ENCODE data around the gene RAB11FIP3.

RAB11FIP3 gene

DNA sequence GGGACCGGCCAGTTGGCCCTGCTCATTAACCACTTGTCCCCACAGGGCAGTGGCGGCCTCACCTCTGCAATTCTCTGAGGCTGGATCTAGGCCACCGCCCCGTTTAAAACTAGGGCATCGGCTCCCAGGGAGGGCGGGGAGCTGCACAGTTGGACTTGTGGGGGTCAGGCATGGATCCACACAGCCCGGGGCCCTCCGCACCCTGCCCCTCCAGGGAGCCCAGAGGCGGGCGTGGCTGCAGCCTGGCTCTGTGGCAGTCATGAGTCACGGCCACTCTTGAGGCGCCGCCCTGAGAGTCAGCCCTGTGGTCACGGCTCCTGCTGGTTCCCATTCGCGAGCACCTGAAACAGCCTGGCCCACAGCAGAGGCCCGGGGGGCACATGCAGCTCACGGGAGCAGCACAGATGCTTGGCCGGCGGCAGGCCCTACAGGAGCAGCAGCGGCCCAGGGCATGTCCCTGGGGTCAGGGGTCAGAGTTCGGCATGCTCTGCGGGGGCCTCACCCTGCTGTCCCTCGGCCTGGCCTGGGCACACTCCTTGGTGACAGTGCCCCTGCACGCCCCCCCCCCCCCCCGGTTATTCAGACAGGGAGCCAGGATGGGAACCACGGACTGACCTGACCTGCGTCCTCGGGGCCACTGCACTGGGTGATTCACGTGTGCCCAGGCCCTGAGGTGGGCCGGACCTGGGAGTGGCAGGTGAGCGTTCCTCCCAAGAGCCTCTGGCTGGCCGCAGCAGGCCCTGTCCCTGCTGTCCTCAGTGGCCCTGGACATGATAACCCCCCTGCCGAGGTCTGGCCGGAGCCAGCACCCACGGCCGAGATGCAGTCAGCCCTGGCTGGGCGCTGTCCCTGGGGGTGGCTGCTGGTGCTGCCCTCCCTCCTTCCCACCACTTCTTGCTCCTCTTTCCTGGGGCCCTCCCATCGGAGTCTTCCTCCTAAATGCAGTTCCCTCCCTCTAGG is 110.3 kb downstream of the RAB11FIP3 start:
- DNase-seq, result no peak

DNA sequence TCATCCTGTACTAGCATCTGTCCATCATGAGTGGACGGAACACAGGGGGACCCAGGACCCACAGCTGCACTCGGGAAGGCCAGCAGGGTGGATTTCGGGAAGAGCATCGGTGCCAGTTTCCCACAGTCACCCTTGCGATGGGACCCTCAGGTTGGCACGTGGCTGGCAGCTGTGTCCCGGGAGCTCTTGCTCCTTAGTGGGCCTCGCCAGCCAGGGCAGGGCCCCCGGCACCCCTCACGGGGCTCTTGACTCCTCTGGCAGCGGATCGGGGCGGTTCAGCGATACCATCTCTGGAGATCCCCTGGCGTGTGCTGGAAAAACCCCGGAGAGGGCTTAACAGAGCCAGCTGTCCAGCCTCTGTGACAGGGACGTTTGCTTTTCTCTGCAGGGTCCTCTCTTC is 111.3 kb downstream of the RAB11FIP3 start:
- DNase-seq, result no peak

- no peak for DNase-seq
These were observed 112.2 kb downstream of the RAB11FIP3 start for GRCh38 chr16:537415-538335.

DNA sequence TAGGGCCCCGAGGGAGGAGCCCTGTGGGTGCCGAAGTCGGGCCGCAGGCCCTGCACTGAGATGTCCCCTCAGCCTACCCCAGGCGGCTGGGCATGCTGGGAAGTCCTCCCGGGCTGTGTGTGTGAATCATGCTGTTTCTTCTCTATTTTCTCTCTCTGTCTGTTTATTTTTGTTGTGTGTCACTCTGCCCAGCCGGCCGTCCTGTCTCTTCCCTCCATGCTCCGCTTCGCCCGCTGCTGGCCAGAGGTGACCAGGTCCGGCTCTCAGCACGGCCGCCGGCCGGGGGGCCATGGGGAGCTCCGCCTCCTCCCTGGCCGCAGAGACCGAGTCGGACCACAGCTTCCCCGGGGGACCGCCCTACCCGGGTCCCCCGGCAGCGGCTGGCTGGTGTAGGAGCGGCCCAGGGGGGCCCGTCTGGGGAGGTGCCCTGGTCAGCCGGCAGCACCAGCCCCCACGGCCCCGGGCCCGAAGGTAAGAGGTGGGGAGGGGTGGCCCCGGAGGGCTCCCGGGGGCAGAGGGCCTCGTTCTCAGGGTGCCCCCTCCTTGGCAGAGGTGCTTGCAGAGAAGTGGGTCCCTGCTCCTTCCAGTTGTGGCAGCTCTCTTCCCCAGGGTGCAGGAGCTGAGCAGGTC is 114.6 kb downstream of the RAB11FIP3 start:
- no peak for DNase-seq

DNA sequence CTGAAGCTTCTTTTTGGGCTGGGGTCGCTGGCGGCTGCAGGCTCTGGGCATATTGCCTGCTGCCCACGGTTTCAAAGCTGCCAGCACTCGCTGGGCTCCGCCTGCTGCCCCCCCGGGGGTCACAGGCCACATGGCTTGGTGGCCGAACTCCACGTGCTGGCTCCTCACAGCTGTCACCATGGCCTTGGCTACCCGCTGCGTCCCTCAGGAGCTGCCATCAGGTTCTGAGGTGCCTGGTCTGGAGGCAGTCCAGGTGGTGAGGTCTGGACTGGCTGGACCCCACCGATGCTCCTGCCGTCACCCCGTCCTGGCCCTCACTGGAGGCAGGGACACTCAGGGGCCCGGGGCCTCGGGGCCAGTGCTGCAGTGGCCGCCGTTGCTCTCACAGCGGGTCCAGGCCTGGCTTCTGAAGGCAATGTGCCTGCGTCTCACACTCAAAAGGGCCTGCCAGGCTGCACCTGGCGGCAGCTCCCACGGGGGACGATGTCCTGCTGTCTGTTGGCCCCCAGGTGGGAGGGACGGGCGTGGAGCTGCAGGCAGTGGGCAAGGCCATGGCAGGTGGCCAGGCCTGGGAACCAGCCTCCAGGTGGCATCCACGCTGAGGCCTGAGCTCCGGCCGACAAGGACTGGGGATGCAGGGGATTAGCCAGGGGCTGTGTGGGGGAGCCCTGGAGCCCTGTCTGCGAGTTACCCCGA is 115.3 kb downstream of the RAB11FIP3 start:
- no peak for DNase-seq

DNA sequence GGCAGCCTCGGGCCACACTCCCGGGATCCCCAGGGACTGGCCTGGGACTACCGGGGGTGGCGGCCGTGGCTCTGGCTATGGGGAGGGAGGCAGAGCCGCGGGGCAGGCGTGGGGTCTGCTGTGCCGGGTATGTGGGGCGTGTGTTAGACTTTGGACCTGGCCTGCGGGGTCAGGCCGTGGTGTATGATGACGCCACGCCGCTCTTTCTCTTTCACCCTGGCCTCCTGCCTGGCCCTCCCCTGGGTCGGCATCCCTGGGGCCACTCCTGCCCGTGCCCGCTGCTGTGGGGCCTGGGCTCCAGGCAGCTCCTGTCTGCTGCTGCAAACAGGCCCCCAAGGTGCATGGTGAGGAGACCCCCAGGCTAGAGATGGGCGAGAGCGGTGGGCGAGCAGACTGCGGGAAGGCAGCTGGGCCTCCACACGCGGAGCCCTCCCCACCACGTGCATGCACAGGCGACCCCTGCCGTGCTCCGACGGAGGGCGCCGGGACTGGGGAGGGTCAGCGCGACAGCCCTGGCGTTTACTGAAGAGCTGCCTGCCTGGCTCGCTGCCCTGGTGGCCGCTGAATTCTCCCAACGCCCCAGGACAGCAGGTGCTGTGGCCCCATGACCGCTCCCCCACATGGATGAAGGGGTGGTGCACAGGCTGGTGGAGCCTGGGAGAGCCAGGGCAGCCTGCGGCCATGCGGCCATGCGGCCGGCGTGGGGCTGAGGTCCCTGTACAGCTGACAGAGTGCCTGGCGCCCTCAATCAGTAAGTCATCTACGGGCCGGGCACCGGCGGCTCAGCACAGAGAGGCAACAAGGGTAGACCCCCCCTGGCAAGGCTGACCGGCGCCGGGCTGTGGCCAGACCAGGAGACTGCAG is 118.1 kb downstream of the RAB11FIP3 start:
- DNase-seq, result no peak

- DNase-seq, result no peak
These were observed 119.1 kb downstream of the RAB11FIP3 start for GRCh38 chr16:544517-544916.

- peak; percentile 38 for DNase-seq
These were observed 121.7 kb downstream of the RAB11FIP3 start for GRCh38 chr16:546909-547770.

DNA sequence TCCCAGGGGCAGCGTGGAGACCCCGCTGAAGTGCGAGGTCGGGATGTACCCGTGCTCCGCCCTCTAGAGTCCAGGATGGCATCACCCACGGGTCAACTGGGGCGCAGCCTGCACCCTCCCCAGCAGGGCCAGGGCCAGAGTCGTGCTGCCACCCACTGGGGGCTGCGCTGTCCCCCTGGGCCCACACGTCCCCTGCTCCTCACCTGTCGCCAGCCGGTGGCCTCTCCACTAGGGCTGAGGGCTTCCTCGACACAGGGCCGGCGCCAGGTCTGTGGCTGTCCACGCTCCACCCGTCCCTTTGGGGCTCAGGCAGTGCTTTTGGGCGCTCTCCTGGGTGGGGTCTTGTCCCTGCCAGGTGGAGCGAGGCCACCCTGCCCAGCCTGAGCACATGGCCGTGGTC is 123.1 kb downstream of the RAB11FIP3 start:
- no peak for DNase-seq

GRCh38 chr16:549544-550263 is 124.3 kb downstream of the RAB11FIP3 start:
- no peak for DNase-seq

- DNase-seq, result no peak
These were observed 125.8 kb downstream of the RAB11FIP3 start for GRCh38 chr16:551210-551609.

- DNase-seq, result no peak
These were observed 126.7 kb downstream of the RAB11FIP3 start for GRCh38 chr16:552171-552570.

DNA sequence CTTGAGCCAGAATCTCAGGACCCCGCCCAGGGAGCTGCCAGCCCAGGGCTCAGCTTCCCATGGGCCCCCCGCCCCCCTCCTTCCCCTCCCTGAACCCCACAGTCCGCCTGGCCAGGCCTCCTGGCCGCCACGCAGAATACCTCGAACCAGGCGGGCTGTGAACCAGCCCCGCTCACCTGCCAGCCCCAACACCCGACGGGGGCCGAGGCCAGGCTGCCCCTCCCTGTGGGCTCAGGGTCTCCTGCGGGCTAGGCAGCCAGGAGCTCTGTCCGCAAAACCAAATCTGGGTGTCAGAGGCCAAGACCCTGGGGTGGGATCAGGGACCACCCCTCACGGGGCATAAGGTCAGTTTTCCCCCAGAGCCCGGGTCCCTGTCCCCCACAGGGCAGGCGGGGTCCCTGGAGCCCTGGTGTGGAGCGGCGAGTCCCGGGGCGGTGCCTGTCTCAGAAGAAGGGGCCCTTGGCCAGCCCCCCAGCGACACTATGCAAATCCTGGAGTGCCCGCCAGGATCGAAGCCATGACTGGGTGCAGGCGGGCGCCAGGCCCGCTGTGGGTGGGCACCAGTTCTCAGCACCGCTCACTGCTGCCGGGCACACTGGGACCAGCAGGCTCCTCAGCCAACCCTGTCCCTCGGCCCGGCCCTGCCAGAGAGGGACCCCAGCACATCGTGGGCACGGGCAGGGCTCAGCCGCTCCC is 128.3 kb downstream of the RAB11FIP3 start:
- DNase-seq, result no peak

DNA sequence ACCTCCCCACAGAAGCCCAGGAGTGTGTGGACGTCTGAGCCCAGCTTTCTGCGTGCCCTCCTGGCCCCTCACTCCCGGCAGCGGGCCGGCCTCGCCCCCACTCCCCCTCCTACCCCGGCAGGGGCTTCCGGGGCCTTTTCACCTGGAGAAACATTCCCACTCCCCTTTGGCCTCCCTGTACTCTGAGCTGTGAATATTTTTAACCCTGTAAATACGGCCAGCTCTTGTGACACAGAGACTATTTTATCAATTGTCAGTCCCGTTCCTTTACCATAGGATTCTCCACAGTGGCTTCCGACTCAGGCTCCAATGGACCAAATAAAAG is 128.8 kb downstream of the RAB11FIP3 start:
- no peak for DNase-seq

DNA sequence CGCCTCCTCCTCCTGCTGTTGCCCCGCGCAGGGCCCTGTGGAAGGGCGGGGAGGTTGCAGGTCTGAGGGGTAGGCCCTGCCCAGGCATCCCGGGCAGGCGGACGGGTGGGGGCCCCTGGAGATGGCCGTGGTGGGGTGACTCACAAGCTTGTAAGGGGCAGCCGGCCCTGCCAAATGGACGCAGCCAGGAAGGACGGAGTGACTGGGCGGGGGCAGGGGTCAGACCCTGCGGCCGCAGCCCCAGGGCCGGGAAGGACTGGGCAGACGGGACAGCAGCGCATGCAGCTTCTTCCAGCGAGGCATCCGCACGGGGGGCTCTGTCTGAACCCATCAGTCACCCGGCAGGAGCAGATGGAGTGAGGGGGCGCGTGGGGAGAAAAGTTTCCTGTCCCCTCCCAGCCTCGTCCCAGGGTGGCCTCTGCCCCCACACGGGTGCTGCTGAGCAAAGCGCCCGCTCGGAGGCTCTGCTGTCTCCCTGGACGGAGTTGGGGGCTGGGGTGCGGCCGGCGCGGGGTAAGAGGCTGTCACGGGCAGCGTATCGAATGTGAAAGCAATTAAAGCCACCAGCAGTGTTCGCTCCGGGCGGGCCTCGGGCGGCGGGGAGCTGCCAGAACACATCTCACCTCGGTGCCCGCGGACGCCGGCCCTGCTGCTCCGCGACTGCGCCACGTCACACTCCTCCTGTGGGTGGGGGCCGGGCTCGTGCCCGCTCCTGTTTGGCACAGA is 129.4 kb downstream of the RAB11FIP3 start:
- DNase-seq, result peak; percentile 11

GRCh38 chr16:555528-556473 is 130.4 kb downstream of the RAB11FIP3 start:
- no peak for DNase-seq

- no peak for DNase-seq
These were observed 131.2 kb downstream of the RAB11FIP3 start for GRCh38 chr16:556474-557173.
